HepG2 (cell line): ENCODE data around the gene P2RY6. TPM values are rescaled to one million over a fixed set of nuclear protein-coding genes. Genes with fewer than 3 reads are reported as not detected.

Source experiments
- ATAC-seq: fragments of 200-7000 bp; cut with Tn5 transposase; 3 replicates; pipeline ENCODE4 v1.9.1; 2020; ENCODE audit warnings: mild to moderate bottlenecking, moderate library complexity
- BruUV-seq: library from RNA; stranded (reverse); fragments of 400-500 nt; replicated peaks from 2 replicates; lab custom pipeline; 2021; lab: Mats Ljungman, UMichigan
- CTCF ChIA-PET: fragments of 300-600 bp; formaldehyde crosslinking; extraction: SDS; loops from one replicate; lab custom pipeline; 2021; ENCODE audit warnings: low total read pairs, inconsistent platforms, low intra/inter-chr PET ratio; lab: Yijun Ruan, JAX
- POLR2A ChIA-PET: fragments of 350-600 bp; sonication (Branson Sonifier 250); formaldehyde crosslinking; loops from one replicate; lab custom pipeline; 2020; ENCODE audit warnings: antibody characterized with exemption, inconsistent platforms; lab: Yijun Ruan, JAX
- DNase-seq: peaks from one replicate; pipeline ENCODE4 v3.0.0-alpha.2; 2015; ENCODE audit warnings: low spot score
- FAIRE-seq: peaks from 3 replicates; lab custom pipeline; 2011; peaks lifted over from hg19 to GRCh38; lab: Jason Lieb, UNC
- H2AFZ ChIP-seq: one replicate; pipeline ENCODE4 v1.6.1; 2011; ENCODE audit warnings: low read length, inconsistent platforms
- H3K27ac ChIP-seq: fragments of 300-600 bp; 3 replicates; pipeline ENCODE4 v1.8.0; 2011; ENCODE audit warnings: mixed run types, mild to moderate bottlenecking, mixed read lengths, low read length, inconsistent platforms; ENCODE audit not compliant: insufficient read depth; ENCODE audit errors: extremely low read length
- H3K27me3 ChIP-seq, 2 experiments: fragments of 200-600 bp in 1 of 2; 2 replicates in 1 of 2; 3 replicates in 1 of 2; pipeline versions ENCODE4 v1.6.0 to v1.8.0; 2011; ENCODE audit warnings: low read length in 2 of 2, mild to moderate bottlenecking in 2 of 2, moderate library complexity in 2 of 2, inconsistent platforms in 1 of 2; ENCODE audit not compliant: insufficient read depth in 2 of 2, control insufficient read depth in 1 of 2
- H3K36me3 ChIP-seq, 2 experiments: fragments of 200-600 bp in 1 of 2; replicated peaks in 1 of 2; 2 replicates in 1 of 2; 3 replicates in 1 of 2; pipeline versions ENCODE4 v1.5.1 to v1.8.0; 2011; ENCODE audit warnings: low read length in 2 of 2, inconsistent platforms in 1 of 2; ENCODE audit not compliant: insufficient read depth in 2 of 2, control insufficient read depth in 1 of 2
- H3K4me1 ChIP-seq: 2 replicates; pipeline ENCODE4 v1.5.1; 2012; ENCODE audit warnings: low read length, inconsistent platforms; ENCODE audit not compliant: insufficient read depth
- H3K4me2 ChIP-seq: 2 replicates; pipeline ENCODE4 v1.6.0; 2011; ENCODE audit warnings: low read depth, low read length, inconsistent platforms
- H3K4me3 ChIP-seq, 3 experiments: fragments of 200-600 bp in 1 of 3; sonication (generic), shearing (Covaris generic) in 1 of 3; replicated peaks in 1 of 3; 2 replicates each; pipeline ENCODE4 v1.5.1; 2011 to 2016; ENCODE audit warnings: low read length in 3 of 3, inconsistent platforms in 2 of 3, low read depth in 2 of 3, mild to moderate bottlenecking in 2 of 3, control low read depth in 1 of 3, mixed read lengths in 1 of 3; ENCODE audit not compliant: insufficient read depth in 1 of 3
- H3K79me2 ChIP-seq: one replicate; pipeline ENCODE4 v1.6.1; 2011; ENCODE audit warnings: low read length, inconsistent platforms; ENCODE audit not compliant: insufficient read depth
- H3K9ac ChIP-seq: 2 replicates; pipeline ENCODE4 v1.6.0; 2011; ENCODE audit warnings: mild to moderate bottlenecking, low read depth, low read length, inconsistent platforms; ENCODE audit not compliant: insufficient read depth
- H3K9me3 ChIP-seq: 2 replicates; pipeline ENCODE4 v1.5.1; 2012; ENCODE audit warnings: mild to moderate bottlenecking, low read length
- H4K20me1 ChIP-seq: 2 replicates; pipeline ENCODE4 v1.6.0; 2011; ENCODE audit warnings: inconsistent platforms, mild to moderate bottlenecking, low read length, moderate library complexity; ENCODE audit not compliant: insufficient read depth
- HNRNPL ChIP-seq: fragments of 200-400 bp; formaldehyde crosslinking; IDR thresholded peaks from 2 replicates; pipeline ENCODE4 v1.6.1; 2017; ENCODE audit warnings: mild to moderate bottlenecking, low read depth, low read length
- SAP130 ChIP-seq: IDR thresholded peaks from 2 replicates; pipeline ENCODE4 v1.6.1; 2016; ENCODE audit warnings: low read depth
- ZBTB21 ChIP-seq: sonication (generic); formaldehyde crosslinking; IDR thresholded peaks from 2 replicates; pipeline ENCODE4 v1.4.0; 2020; ENCODE audit warnings: missing genetic modification reagents
- ZBTB38 ChIP-seq: sonication (generic); formaldehyde crosslinking; IDR thresholded peaks from 2 replicates; pipeline ENCODE4 v1.5.1; 2020; ENCODE audit warnings: mild to moderate bottlenecking, missing genetic modification reagents
- ZNF839 ChIP-seq: sonication (generic); formaldehyde crosslinking; IDR thresholded peaks from 2 replicates; pipeline ENCODE4 v1.4.0; 2020; ENCODE audit warnings: missing genetic modification reagents, mild to moderate bottlenecking, borderline replicate concordance
- WGBS: methylation state at CpG from one replicate; pipeline ENCODE4 v1.1.6; 2017; ENCODE audit warnings: low lambda C conversion rate; 5-methylcytosine and 5-hydroxymethylcytosine counted together
- in situ Hi-C: cut with HindIII; loops from 2 replicates; pipeline ENCODE4 v1.10.0; 2017; ENCODE audit warnings: low pct_unique_long_range_greater_than_20kb; ENCODE audit not compliant: extremely low pct_ligation_motif_present
- intact Hi-C: fragments of 100-400 bp; cut with micrococcal nuclease; formaldehyde crosslinking; loops from one replicate; pipeline ENCODE4 v1.10.0; 2022; ENCODE audit not compliant: unreplicated experiment
- polyA plus RNA-seq, 8 experiments: library from polyadenylated mRNA; depleted of rRNA in 3 of 8; stranded (reverse) in 7 of 8; unstranded in 1 of 8; fragments of >200 nt; fragmentation: Illumina TruSeq in 4 of 8; extraction: Trizol in 4 of 8; gene quantifications; 2 replicates each; pipeline versions ENCODE4 v1.2.1 to v1.2.3, GENCODE V29; 2011 to 2016; ENCODE audit warnings: low read depth in 4 of 8, missing spikeins in 1 of 8, mixed read lengths in 1 of 8; ENCODE audit not compliant: insufficient read depth in 1 of 8
- total RNA-seq, 5 experiments: library from RNA; depleted of rRNA; stranded (reverse); fragments of >200 nt; fragmentation: Illumina TruSeq; extraction: Trizol; gene quantifications; 2 replicates each; pipeline ENCODE4 v1.2.3, GENCODE V29; 2016; ENCODE audit warnings: low read depth in 1 of 5
- TF ChIP-seq, protein P1 (sequence below): sonication (generic); formaldehyde crosslinking; IDR thresholded peaks from 2 replicates; pipeline ENCODE4 v1.5.0; 2020; ENCODE audit warnings: mild to moderate bottlenecking, missing genetic modification reagents
- TF ChIP-seq, protein P2 (sequence below): sonication (generic); formaldehyde crosslinking; IDR thresholded peaks from 2 replicates; pipeline ENCODE4 v1.4.0; 2020; ENCODE audit warnings: mild to moderate bottlenecking, missing genetic modification reagents, borderline replicate concordance
- TF ChIP-seq, protein P3 (sequence below): sonication (generic); formaldehyde crosslinking; IDR thresholded peaks from 2 replicates; pipeline ENCODE4 v1.4.0; 2020; ENCODE audit warnings: missing genetic modification reagents
- TF ChIP-seq, protein P4 (sequence below): sonication (generic); formaldehyde crosslinking; IDR thresholded peaks from 2 replicates; pipeline ENCODE4 v1.5.1; 2020; ENCODE audit warnings: missing genetic modification reagents, mild to moderate bottlenecking, borderline replicate concordance

Gene P2RY6
- total and polyA plus RNA-seq, 2 of the 13 experiments (the other 11 are each of a cell fraction or from before 2014, with no cell fraction given), result 0.09 to 0.29 TPM

DNA sequence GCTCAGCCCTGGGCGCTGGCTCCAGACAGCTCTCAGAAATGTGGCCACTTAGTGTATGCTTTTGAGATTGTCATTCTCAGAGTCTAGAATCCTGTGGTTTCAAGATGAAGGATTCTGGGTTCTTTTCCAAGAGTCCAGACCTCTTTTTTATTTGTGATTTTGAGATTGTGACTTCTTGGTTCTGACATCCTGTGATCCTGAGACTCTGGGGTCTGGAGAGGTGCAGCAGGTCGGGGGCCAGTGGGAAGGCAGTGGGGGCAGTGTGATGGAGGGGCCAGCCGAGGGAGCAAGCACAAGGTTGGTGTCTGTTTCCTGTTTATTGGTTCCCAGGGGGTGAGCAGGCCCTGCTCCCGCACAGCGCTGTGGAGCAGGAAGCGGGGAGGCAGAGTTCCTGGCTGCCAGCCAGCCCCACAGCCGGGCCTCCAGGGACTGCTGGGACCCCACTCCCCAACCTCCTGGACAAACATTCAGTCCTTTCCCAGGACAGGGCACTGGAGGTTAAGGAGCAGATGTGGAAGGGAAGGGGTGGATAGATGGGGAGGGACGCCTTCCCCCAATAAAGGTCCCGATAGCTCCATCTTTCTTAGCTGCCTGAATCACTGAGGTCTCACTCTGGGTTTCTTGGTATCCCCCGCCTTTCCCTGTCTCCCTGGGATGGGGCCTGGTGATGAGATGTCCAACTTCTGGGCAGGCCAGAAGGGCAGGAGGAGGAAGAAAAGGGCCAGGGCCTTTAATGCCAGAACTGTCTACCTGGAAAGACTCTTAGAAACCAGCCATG, 49.7 kb downstream of the P2RY6 start:
- Histone ChIP-seq H3K79me2 (peaks cover 35% of the 10 kb centered on the region), H3K27ac (no peak overlapping the region), H3K9ac (no peak overlapping the region), H2AFZ (no peak overlapping the region), H3K27me3 (no peaks in the 10 kb centered on the region), H3K36me3 (peaks cover 3 to 21% of the 10 kb centered on the region in 2 experiments; a peak in 4 of 5 replicates), H3K4me1 (peaks cover 83% of the 10 kb centered on the region), H4K20me1 (peaks cover 9% of the 10 kb centered on the region; the same call in 1 of the 2 replicates), H3K9me3 (no peaks in the 10 kb centered on the region), H3K4me3 (no peak overlapping the region), H3K4me2 (peak overlapping the region; percentile 30; the same call in 1 of the 2 replicates)
- intact Hi-C loops (no loop called here), in situ Hi-C loops (no loop called here)
- 57% methylated on average over 10 of the region's 10 CpGs for WGBS
- CTCF ChIA-PET, result no interaction called here
- ATAC-seq, result no peak
- no peak for DNase-seq
- POLR2A ChIA-PET, result interaction anchor here (1.3 to 10.1 kb wide), 3 partner anchors 8 to 14 kb away, joined by 7 to 205 read pairs (median 35); partner anchors contain the start of gene ARHGEF17
- BruUV-seq, result no TSS peak
- FAIRE-seq, result no peak
- TF ChIP-seq SAP130 (CRISPR knock-in tag) (0 out of 2 replicates have a peak, but pooled peaks have one; percentile 27), ZBTB21 (CRISPR knock-in tag) (no peak), ZNF839 (CRISPR knock-in tag) (no peak), ZBTB38 (CRISPR knock-in tag) (peak; percentile 95), HNRNPL (no peak)
- TF ChIP-seq, protein P1, sequence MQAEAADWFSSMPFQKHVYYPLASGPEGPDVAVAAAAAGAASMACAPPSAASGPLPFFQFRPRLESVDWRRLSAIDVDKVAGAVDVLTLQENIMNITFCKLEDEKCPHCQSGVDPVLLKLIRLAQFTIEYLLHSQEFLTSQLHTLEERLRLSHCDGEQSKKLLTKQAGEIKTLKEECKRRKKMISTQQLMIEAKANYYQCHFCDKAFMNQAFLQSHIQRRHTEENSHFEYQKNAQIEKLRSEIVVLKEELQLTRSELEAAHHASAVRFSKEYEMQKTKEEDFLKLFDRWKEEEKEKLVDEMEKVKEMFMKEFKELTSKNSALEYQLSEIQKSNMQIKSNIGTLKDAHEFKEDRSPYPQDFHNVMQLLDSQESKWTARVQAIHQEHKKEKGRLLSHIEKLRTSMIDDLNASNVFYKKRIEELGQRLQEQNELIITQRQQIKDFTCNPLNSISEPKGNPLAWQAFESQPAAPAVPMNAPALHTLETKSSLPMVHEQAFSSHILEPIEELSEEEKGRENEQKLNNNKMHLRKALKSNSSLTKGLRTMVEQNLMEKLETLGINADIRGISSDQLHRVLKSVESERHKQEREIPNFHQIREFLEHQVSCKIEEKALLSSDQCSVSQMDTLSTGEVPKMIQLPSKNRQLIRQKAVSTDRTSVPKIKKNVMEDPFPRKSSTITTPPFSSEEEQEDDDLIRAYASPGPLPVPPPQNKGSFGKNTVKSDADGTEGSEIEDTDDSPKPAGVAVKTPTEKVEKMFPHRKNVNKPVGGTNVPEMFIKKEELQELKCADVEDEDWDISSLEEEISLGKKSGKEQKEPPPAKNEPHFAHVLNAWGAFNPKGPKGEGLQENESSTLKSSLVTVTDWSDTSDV (CRISPR knock-in tag), result 0 out of 2 replicates have a peak, but pooled peaks have one; percentile 24
- TF ChIP-seq, protein P2, sequence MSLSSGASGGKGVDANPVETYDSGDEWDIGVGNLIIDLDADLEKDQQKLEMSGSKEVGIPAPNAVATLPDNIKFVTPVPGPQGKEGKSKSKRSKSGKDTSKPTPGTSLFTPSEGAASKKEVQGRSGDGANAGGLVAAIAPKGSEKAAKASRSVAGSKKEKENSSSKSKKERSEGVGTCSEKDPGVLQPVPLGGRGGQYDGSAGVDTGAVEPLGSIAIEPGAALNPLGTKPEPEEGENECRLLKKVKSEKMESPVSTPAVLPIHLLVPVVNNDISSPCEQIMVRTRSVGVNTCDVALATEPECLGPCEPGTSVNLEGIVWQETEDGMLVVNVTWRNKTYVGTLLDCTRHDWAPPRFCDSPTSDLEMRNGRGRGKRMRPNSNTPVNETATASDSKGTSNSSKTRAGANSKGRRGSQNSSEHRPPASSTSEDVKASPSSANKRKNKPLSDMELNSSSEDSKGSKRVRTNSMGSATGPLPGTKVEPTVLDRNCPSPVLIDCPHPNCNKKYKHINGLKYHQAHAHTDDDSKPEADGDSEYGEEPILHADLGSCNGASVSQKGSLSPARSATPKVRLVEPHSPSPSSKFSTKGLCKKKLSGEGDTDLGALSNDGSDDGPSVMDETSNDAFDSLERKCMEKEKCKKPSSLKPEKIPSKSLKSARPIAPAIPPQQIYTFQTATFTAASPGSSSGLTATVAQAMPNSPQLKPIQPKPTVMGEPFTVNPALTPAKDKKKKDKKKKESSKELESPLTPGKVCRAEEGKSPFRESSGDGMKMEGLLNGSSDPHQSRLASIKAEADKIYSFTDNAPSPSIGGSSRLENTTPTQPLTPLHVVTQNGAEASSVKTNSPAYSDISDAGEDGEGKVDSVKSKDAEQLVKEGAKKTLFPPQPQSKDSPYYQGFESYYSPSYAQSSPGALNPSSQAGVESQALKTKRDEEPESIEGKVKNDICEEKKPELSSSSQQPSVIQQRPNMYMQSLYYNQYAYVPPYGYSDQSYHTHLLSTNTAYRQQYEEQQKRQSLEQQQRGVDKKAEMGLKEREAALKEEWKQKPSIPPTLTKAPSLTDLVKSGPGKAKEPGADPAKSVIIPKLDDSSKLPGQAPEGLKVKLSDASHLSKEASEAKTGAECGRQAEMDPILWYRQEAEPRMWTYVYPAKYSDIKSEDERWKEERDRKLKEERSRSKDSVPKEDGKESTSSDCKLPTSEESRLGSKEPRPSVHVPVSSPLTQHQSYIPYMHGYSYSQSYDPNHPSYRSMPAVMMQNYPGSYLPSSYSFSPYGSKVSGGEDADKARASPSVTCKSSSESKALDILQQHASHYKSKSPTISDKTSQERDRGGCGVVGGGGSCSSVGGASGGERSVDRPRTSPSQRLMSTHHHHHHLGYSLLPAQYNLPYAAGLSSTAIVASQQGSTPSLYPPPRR (CRISPR knock-in tag), result 0 out of 2 replicates have a peak, but pooled peaks have one; percentile 26
- TF ChIP-seq, protein P3, sequence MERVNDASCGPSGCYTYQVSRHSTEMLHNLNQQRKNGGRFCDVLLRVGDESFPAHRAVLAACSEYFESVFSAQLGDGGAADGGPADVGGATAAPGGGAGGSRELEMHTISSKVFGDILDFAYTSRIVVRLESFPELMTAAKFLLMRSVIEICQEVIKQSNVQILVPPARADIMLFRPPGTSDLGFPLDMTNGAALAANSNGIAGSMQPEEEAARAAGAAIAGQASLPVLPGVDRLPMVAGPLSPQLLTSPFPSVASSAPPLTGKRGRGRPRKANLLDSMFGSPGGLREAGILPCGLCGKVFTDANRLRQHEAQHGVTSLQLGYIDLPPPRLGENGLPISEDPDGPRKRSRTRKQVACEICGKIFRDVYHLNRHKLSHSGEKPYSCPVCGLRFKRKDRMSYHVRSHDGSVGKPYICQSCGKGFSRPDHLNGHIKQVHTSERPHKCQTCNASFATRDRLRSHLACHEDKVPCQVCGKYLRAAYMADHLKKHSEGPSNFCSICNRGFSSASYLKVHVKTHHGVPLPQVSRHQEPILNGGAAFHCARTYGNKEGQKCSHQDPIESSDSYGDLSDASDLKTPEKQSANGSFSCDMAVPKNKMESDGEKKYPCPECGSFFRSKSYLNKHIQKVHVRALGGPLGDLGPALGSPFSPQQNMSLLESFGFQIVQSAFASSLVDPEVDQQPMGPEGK, result peak; percentile 36
- TF ChIP-seq, protein P4, sequence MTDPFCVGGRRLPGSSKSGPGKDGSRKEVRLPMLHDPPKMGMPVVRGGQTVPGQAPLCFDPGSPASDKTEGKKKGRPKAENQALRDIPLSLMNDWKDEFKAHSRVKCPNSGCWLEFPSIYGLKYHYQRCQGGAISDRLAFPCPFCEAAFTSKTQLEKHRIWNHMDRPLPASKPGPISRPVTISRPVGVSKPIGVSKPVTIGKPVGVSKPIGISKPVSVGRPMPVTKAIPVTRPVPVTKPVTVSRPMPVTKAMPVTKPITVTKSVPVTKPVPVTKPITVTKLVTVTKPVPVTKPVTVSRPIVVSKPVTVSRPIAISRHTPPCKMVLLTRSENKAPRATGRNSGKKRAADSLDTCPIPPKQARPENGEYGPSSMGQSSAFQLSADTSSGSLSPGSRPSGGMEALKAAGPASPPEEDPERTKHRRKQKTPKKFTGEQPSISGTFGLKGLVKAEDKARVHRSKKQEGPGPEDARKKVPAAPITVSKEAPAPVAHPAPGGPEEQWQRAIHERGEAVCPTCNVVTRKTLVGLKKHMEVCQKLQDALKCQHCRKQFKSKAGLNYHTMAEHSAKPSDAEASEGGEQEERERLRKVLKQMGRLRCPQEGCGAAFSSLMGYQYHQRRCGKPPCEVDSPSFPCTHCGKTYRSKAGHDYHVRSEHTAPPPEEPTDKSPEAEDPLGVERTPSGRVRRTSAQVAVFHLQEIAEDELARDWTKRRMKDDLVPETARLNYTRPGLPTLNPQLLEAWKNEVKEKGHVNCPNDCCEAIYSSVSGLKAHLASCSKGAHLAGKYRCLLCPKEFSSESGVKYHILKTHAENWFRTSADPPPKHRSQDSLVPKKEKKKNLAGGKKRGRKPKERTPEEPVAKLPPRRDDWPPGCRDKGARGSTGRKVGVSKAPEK, result no peak
